HCT116 (cell line): ENCODE results near the gene SLC22A2. TPM values are rescaled to one million over a fixed set of nuclear protein-coding genes. Genes with fewer than 3 reads are reported as not detected.

Source experiments
- ATAC-seq: fragments of 200-7000 bp; cut with Tn5 transposase; 2 replicates; pipeline ENCODE4 v1.9.1; 2020; ENCODE audit warnings: mild to moderate bottlenecking, moderate library complexity
- BruUV-seq: library from RNA; stranded (reverse); fragments of 400-500 nt; replicated peaks from 2 replicates; lab custom pipeline; 2021; lab: Mats Ljungman, UMichigan
- CTCF ChIA-PET: fragments of 300-600 bp; sonication (Branson Sonifier 250); formaldehyde crosslinking; loops from one replicate; lab custom pipeline; 2021; ENCODE audit warnings: antibody characterized with exemption; lab: Charles Lee
- POLR2A ChIA-PET: fragments of 300-600, 350-600 bp; sonication (Branson Sonifier 250); formaldehyde crosslinking; loops from one replicate; lab custom pipeline; 2021; ENCODE audit warnings: antibody characterized with exemption; lab: Charles Lee
- RAD21 ChIA-PET, 2 experiments: fragments of 300-600 bp; sonication (Branson Sonifier 250); formaldehyde crosslinking; loops; one replicate each; lab custom pipeline; 2023; ENCODE audit warnings: low total read pairs in 2 of 2; ENCODE audit not compliant: uncharacterized antibody in 2 of 2, unreplicated experiment in 2 of 2, low non-redundant PET in 1 of 2; lab: Charles Lee
- DNase-seq: peaks from one replicate; pipeline ENCODE4 v3.0.0-alpha.2; 2010; ENCODE audit warnings: low read depth, low spot score
- H2AFZ ChIP-seq: fragments of 200-600 bp; shearing (Covaris generic), sonication (generic); 2 replicates; pipeline ENCODE4 v1.6.1; 2017; ENCODE audit warnings: low read depth, mixed run types, mixed read lengths, antibody characterized with exemption, low read length; ENCODE audit not compliant: poor library complexity, severe bottlenecking
- H3K27ac ChIP-seq: 2 replicates; pipeline ENCODE4 v1.5.1; 2012; ENCODE audit warnings: low read depth, low read length
- H3K27me3 ChIP-seq: fragments of 200-600 bp; sonication (generic); 2 replicates; pipeline ENCODE4 v1.6.1; 2016; ENCODE audit warnings: mixed run types, low read length, mixed read lengths; ENCODE audit not compliant: insufficient read depth
- H3K36me3 ChIP-seq, 2 experiments: fragments of 200-500 bp in 1 of 2; fragments of 200-600 bp in 1 of 2; sonication (Bioruptor generic) in 1 of 2; sonication (generic) in 1 of 2; 2 replicates each; pipeline versions ENCODE4 v1.5.1 to v1.6.1; 2014 to 2016; ENCODE audit warnings: low read length in 2 of 2, inconsistent platforms in 1 of 2, mixed read lengths in 1 of 2, mixed run types in 1 of 2; ENCODE audit not compliant: insufficient read depth in 2 of 2, control insufficient read depth in 1 of 2
- H3K4me1 ChIP-seq, 2 experiments: fragments of 200-600 bp in 1 of 2; sonication (generic) in 1 of 2; 2 replicates each; pipeline versions ENCODE4 v1.5.1 to v1.6.1; 2012 to 2017; ENCODE audit warnings: low read length in 2 of 2, inconsistent platforms in 1 of 2, mild to moderate bottlenecking in 1 of 2, mixed read lengths in 1 of 2, mixed run types in 1 of 2, moderate library complexity in 1 of 2; ENCODE audit not compliant: insufficient read depth in 2 of 2, control insufficient read depth in 1 of 2
- H3K4me2 ChIP-seq: fragments of 200-600 bp; sonication (generic); 2 replicates; pipeline ENCODE4 v1.6.1; 2017; ENCODE audit warnings: mixed run types, low read length, mixed read lengths
- H3K4me3 ChIP-seq, 2 experiments: fragments of 200-600 bp in 1 of 2; sonication (generic) in 1 of 2; replicated peaks in 1 of 2; 2 replicates each; pipeline ENCODE4 v1.5.1; 2011 to 2016; ENCODE audit warnings: low read length in 2 of 2, control low read depth in 1 of 2, low read depth in 1 of 2, mild to moderate bottlenecking in 1 of 2, mixed read lengths in 1 of 2, mixed run types in 1 of 2
- H3K79me2 ChIP-seq: fragments of 200-600 bp; sonication (generic); 2 replicates; pipeline ENCODE4 v1.6.1; 2017; ENCODE audit warnings: mild to moderate bottlenecking, mixed run types, low read length, moderate library complexity, mixed read lengths; ENCODE audit not compliant: insufficient read depth
- H3K9ac ChIP-seq: fragments of 200-600 bp; sonication (generic); 2 replicates; pipeline ENCODE4 v1.6.1; 2016; ENCODE audit warnings: low read length, mixed read lengths
- H3K9me2 ChIP-seq: fragments of 200-600 bp; sonication (generic), shearing (Covaris generic); 2 replicates; pipeline ENCODE4 v1.6.1; 2017; ENCODE audit warnings: mixed run types, mild to moderate bottlenecking, moderate library complexity; ENCODE audit not compliant: insufficient read depth
- H3K9me3 ChIP-seq, 2 experiments: fragments of 200-500 bp in 1 of 2; fragments of 200-600 bp in 1 of 2; sonication (Bioruptor generic) in 1 of 2; sonication (generic) in 1 of 2; 2 replicates each; pipeline ENCODE4 v1.6.1; 2014 to 2017; ENCODE audit warnings: low read length in 2 of 2, mixed read lengths in 2 of 2, inconsistent platforms in 1 of 2, low read depth in 1 of 2, mild to moderate bottlenecking in 1 of 2, mixed run types in 1 of 2, moderate library complexity in 1 of 2; ENCODE audit not compliant: control insufficient read depth in 1 of 2, insufficient read depth in 1 of 2
- H4K20me1 ChIP-seq: fragments of 200-600 bp; sonication (generic), shearing (Covaris generic); 2 replicates; pipeline ENCODE4 v1.6.1; 2017; ENCODE audit warnings: mixed run types, mild to moderate bottlenecking, moderate library complexity; ENCODE audit not compliant: insufficient read depth
- CBX3 ChIP-seq: IDR thresholded peaks from 2 replicates; pipeline ENCODE4 v1.6.1; 2012; ENCODE audit warnings: low read depth
- CEBPB ChIP-seq: IDR thresholded peaks from 2 replicates; pipeline ENCODE4 v1.6.1; 2012; ENCODE audit warnings: low read depth
- EGR1 ChIP-seq: IDR thresholded peaks from 2 replicates; pipeline ENCODE4 v1.6.1; 2012; ENCODE audit warnings: low read depth
- EZH2phosphoT487 ChIP-seq: fragments of 200-600 bp; IDR thresholded peaks from 2 replicates; pipeline ENCODE4 v1.6.1; 2018; ENCODE audit warnings: antibody characterized with exemption, borderline replicate concordance
- FOSL1 ChIP-seq: IDR thresholded peaks from 2 replicates; pipeline ENCODE4 v1.6.1; 2012; ENCODE audit warnings: low read depth
- JUND ChIP-seq: IDR thresholded peaks from 2 replicates; pipeline ENCODE4 v1.6.1; 2012
- POLR2A ChIP-seq: IDR thresholded peaks from 2 replicates; pipeline ENCODE4 v1.7.0; 2011; ENCODE audit warnings: borderline replicate concordance; ENCODE audit not compliant: insufficient read depth, insufficient read length; ENCODE audit errors: extremely low read depth
- POLR2AphosphoS5 ChIP-seq: IDR thresholded peaks from 2 replicates; pipeline ENCODE4 v1.6.1; 2011; ENCODE audit warnings: mild to moderate bottlenecking, low read depth, low read length, moderate library complexity
- RAD21 ChIP-seq: IDR thresholded peaks from 2 replicates; pipeline ENCODE4 v1.6.1; 2012; ENCODE audit warnings: low read depth, mild to moderate bottlenecking
- SP1 ChIP-seq: IDR thresholded peaks from 2 replicates; pipeline ENCODE4 v1.6.1; 2012; ENCODE audit warnings: low read depth
- SRF ChIP-seq: IDR thresholded peaks from 2 replicates; pipeline ENCODE4 v1.6.1; 2012; ENCODE audit warnings: low read depth
- YY1 ChIP-seq: IDR thresholded peaks from 2 replicates; pipeline ENCODE4 v1.6.1; 2011; ENCODE audit warnings: low read length, low read depth, moderate library complexity, mild to moderate bottlenecking; ENCODE audit not compliant: insufficient replicate concordance; ENCODE audit errors: extremely low read depth
- ZFX ChIP-seq: fragments of 450-650 bp; IDR thresholded peaks from 2 replicates; pipeline ENCODE4 v1.6.1; 2017
- intact Hi-C: fragments of 100-400 bp; cut with micrococcal nuclease; formaldehyde crosslinking; loops from 2 replicates; pipeline ENCODE4 v1.10.0; 2022
- total RNA-seq: library from RNA; stranded (reverse); gene quantifications from one replicate; pipeline ENCODE4 v1.2.1, GENCODE V29; 2021; ENCODE audit not compliant: unreplicated experiment
- TF ChIP-seq, protein P1 (sequence below), 3 experiments: fragments of 200-600 bp in 1 of 3; sonication (generic) in 1 of 3; IDR thresholded peaks in 2 of 3; conservative IDR thresholded peaks in 1 of 3; 2 replicates each; pipeline ENCODE4 v1.5.1; 2012 to 2017; ENCODE audit warnings: low read depth in 2 of 3, low read length in 2 of 3, antibody characterized with exemption in 1 of 3, borderline replicate concordance in 1 of 3, control low read depth in 1 of 3, mild to moderate bottlenecking in 1 of 3, mixed read lengths in 1 of 3, mixed run types in 1 of 3, moderate library complexity in 1 of 3; ENCODE audit not compliant: insufficient read depth in 1 of 3
- TF ChIP-seq, protein P2 (sequence below): IDR thresholded peaks from 2 replicates; pipeline ENCODE4 v1.6.1; 2011; ENCODE audit warnings: mild to moderate bottlenecking, low read length, moderate library complexity; ENCODE audit not compliant: insufficient replicate concordance; ENCODE audit errors: extremely low read depth
- TF ChIP-seq, protein P3 (sequence below): IDR thresholded peaks from 2 replicates; pipeline ENCODE4 v1.6.1; 2012
- TF ChIP-seq, protein P4 (sequence below): IDR thresholded peaks from 2 replicates; pipeline ENCODE4 v1.6.1; 2012; ENCODE audit warnings: low read depth

Gene SLC22A2
- total RNA-seq, 1 experiment from 2014 or later = not detected

DNA sequence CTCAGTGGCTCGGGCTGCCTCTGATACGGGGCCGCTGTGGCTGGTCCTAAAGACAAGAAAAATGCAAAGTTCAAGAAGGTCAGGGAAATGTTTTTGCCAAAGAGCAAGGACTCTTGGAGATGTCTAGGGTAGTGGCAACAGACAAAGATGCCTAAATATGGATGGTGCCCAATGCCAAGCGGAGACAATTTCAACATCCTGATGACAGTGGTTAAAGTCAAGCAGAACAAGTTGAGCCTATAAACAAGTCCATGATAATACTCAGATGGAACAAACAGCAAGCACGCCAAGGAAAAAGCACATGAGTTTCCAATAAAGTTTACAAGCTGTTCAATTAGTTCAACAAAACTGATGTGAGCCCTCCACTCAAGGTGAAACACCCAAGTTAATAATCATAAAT, 85.9 kb downstream of the SLC22A2 start:
- Histone ChIP-seq H3K79me2 (no peaks in the 10 kb centered on the region), H3K4me1 (no peaks in the 10 kb centered on the region; a peak in 1 of 4 replicates), H3K9me2 (no peaks in the 10 kb centered on the region), H3K27me3 (no peaks in the 10 kb centered on the region), H3K4me2 (no peak overlapping the region), H3K9me3 (no peaks in the 10 kb centered on the region), H3K9ac (no peak overlapping the region), H2AFZ (no peak overlapping the region), H3K4me3 (no peak overlapping the region), H4K20me1 (no peaks in the 10 kb centered on the region), H3K27ac (no peak overlapping the region), H3K36me3 (no peaks in the 10 kb centered on the region)
- ChIA-PET POLR2A (no interaction called here), RAD21 (no interaction called here), CTCF (no interaction called here)
- no peak for TF ChIP-seq YY1
- TF ChIP-seq JUND = no peak
- TF ChIP-seq, protein P1, sequence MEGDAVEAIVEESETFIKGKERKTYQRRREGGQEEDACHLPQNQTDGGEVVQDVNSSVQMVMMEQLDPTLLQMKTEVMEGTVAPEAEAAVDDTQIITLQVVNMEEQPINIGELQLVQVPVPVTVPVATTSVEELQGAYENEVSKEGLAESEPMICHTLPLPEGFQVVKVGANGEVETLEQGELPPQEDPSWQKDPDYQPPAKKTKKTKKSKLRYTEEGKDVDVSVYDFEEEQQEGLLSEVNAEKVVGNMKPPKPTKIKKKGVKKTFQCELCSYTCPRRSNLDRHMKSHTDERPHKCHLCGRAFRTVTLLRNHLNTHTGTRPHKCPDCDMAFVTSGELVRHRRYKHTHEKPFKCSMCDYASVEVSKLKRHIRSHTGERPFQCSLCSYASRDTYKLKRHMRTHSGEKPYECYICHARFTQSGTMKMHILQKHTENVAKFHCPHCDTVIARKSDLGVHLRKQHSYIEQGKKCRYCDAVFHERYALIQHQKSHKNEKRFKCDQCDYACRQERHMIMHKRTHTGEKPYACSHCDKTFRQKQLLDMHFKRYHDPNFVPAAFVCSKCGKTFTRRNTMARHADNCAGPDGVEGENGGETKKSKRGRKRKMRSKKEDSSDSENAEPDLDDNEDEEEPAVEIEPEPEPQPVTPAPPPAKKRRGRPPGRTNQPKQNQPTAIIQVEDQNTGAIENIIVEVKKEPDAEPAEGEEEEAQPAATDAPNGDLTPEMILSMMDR (IDR thresholded peaks at IDR 0.05 in 2 of 3, conservative IDR thresholded peaks at IDR 0.05 in 1 of 3; ENCODE audit: borderline replicate concordance in 1 of 3, insufficient read depth in 1 of 3, low read depth in 2 of 3, low read length in 2 of 3) = no peak
- no peak for TF ChIP-seq RAD21
- TF ChIP-seq EZH2phosphoT487 = no peak
- TF ChIP-seq FOSL1 = no peak
- no peak for TF ChIP-seq POLR2AphosphoS5
- TF ChIP-seq, protein P2, sequence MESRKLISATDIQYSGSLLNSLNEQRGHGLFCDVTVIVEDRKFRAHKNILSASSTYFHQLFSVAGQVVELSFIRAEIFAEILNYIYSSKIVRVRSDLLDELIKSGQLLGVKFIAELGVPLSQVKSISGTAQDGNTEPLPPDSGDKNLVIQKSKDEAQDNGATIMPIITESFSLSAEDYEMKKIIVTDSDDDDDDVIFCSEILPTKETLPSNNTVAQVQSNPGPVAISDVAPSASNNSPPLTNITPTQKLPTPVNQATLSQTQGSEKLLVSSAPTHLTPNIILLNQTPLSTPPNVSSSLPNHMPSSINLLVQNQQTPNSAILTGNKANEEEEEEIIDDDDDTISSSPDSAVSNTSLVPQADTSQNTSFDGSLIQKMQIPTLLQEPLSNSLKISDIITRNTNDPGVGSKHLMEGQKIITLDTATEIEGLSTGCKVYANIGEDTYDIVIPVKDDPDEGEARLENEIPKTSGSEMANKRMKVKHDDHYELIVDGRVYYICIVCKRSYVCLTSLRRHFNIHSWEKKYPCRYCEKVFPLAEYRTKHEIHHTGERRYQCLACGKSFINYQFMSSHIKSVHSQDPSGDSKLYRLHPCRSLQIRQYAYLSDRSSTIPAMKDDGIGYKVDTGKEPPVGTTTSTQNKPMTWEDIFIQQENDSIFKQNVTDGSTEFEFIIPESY = no peak
- TF ChIP-seq ZFX = no peak
- TF ChIP-seq SP1 = no peak
- TF ChIP-seq EGR1 = no peak
- TF ChIP-seq CEBPB = no peak
- TF ChIP-seq, protein P3, sequence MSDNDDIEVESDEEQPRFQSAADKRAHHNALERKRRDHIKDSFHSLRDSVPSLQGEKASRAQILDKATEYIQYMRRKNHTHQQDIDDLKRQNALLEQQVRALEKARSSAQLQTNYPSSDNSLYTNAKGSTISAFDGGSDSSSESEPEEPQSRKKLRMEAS = no peak
- TF ChIP-seq SRF = no peak
- TF ChIP-seq CBX3 = no peak
- TF ChIP-seq POLR2A = no peak
- TF ChIP-seq, protein P4, sequence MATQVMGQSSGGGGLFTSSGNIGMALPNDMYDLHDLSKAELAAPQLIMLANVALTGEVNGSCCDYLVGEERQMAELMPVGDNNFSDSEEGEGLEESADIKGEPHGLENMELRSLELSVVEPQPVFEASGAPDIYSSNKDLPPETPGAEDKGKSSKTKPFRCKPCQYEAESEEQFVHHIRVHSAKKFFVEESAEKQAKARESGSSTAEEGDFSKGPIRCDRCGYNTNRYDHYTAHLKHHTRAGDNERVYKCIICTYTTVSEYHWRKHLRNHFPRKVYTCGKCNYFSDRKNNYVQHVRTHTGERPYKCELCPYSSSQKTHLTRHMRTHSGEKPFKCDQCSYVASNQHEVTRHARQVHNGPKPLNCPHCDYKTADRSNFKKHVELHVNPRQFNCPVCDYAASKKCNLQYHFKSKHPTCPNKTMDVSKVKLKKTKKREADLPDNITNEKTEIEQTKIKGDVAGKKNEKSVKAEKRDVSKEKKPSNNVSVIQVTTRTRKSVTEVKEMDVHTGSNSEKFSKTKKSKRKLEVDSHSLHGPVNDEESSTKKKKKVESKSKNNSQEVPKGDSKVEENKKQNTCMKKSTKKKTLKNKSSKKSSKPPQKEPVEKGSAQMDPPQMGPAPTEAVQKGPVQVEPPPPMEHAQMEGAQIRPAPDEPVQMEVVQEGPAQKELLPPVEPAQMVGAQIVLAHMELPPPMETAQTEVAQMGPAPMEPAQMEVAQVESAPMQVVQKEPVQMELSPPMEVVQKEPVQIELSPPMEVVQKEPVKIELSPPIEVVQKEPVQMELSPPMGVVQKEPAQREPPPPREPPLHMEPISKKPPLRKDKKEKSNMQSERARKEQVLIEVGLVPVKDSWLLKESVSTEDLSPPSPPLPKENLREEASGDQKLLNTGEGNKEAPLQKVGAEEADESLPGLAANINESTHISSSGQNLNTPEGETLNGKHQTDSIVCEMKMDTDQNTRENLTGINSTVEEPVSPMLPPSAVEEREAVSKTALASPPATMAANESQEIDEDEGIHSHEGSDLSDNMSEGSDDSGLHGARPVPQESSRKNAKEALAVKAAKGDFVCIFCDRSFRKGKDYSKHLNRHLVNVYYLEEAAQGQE = no peak
- intact Hi-C loops = no loop called here
- DNase-seq (no peak), ATAC-seq (no peak)
- BruUV-seq = no TSS peak
